Transverse colon (tissue), 4 donors: ENCODE measurements around the gene LNX2. TPM values are rescaled to one million over a fixed set of nuclear protein-coding genes. Genes with fewer than 3 reads are reported as not detected.

Experiments
- DNase-seq: peaks from one replicate; pipeline ENCODE4 v3.0.0-alpha.2; 2019
- H3K27ac ChIP-seq, 4 donors: fragments of 200-600 bp; sonication (generic); 2 replicates each; pipeline ENCODE4 v1.5.1; 2016 to 2018; ENCODE audit warnings: inconsistent platforms in 4 of 4
- H3K27me3 ChIP-seq: fragments of 200-600 bp; sonication (generic); 2 replicates; pipeline ENCODE4 v1.5.1; 2017; ENCODE audit warnings: inconsistent platforms
- H3K36me3 ChIP-seq, 4 donors: fragments of 200-600 bp; sonication (generic); 2 replicates each; pipeline ENCODE4 v1.5.1; 2017 to 2019; ENCODE audit warnings: inconsistent platforms in 4 of 4
- H3K4me1 ChIP-seq, 4 donors: fragments of 200-600 bp; sonication (generic); 2 replicates each; pipeline ENCODE4 v1.5.1; 2017 to 2020; ENCODE audit warnings: inconsistent platforms in 4 of 4
- H3K4me3 ChIP-seq, 4 donors: fragments of 200-600 bp; sonication (generic); 1 replicate in 1 of 4; 2 replicates in 3 of 4; pipeline versions ENCODE4 v1.5.1 to v1.6.1; 2017 to 2019; ENCODE audit warnings: inconsistent platforms in 4 of 4
- H3K9me3 ChIP-seq, 2 donors: fragments of 200-600 bp; sonication (generic); 2 replicates each; pipeline ENCODE4 v1.5.1; 2017 to 2019; ENCODE audit warnings: inconsistent platforms in 2 of 2
- CTCF ChIP-seq, 5 experiments: fragments of 200-600 bp in 3 of 5; fragments of 450-650 bp in 2 of 5; sonication (generic) in 3 of 5; IDR thresholded peaks; 1 replicate in 2 of 5; 2 replicates in 3 of 5; pipeline ENCODE4 v1.5.1; 2016 to 2017; ENCODE audit warnings: antibody characterized with exemption in 5 of 5, inconsistent platforms in 3 of 5, mild to moderate bottlenecking in 2 of 5, moderate library complexity in 1 of 5
- EP300 ChIP-seq: sonication (generic); formaldehyde crosslinking; IDR thresholded peaks from one replicate; pipeline ENCODE4 v1.6.1; 2017; ENCODE audit warnings: antibody characterized with exemption, low read depth
- POLR2A ChIP-seq: fragments of 450-650 bp; IDR thresholded peaks from one replicate; pipeline ENCODE4 v1.6.1; 2016; ENCODE audit warnings: antibody characterized with exemption, mild to moderate bottlenecking, moderate library complexity
- POLR2AphosphoS5 ChIP-seq, 3 donors: sonication (generic); formaldehyde crosslinking; IDR thresholded peaks; one replicate each; pipeline ENCODE4 v1.6.1; 2016; ENCODE audit warnings: antibody characterized with exemption in 3 of 3
- WGBS, 2 donors: methylation state at CpG; one replicate each; pipeline ENCODE4 v1.1.5; 2018; ENCODE audit warnings: low coverage in 1 of 2; 5-methylcytosine and 5-hydroxymethylcytosine counted together
- in situ Hi-C, 4 donors: fragments of 200-750 bp; cut with MboI; loops; one replicate each; pipeline versions ENCODE4 v1.15.0 to v1.15.1; 2017; ENCODE audit warnings: low sequenced_read_pairs in 3 of 4, low pct_ligation_motif_present in 1 of 4, low pct_unique_long_range_greater_than_20kb in 1 of 4
- intact Hi-C: fragments of 100-400 bp; cut with DNase I; formaldehyde crosslinking; loops from one replicate; pipeline ENCODE4 v1.15.1; 2023; ENCODE audit warnings: low total_unique reads
- total RNA-seq, 4 donors: library from RNA; depleted of rRNA; stranded (reverse); fragments of >200 nt; gene quantifications; one replicate each; pipeline ENCODE4 v1.1.0, GENCODE V29; 2016

The LNX2 gene
- total RNA-seq, 4 donors from 2014 or later, result 1.8 to 29.6 (median 18.9) TPM

- H3K9me3 ChIP-seq, result no peaks in the 10 kb centered on the region
- in situ Hi-C loops (loop anchor here in 2 of 4 donors (5.0 to 25.0 kb wide), 4 partner anchors 148 to 452 kb away; partner anchors contain the start of gene URAD (in 2 of the 2)), intact Hi-C loops (loop anchor here (10.0 kb wide), 1 partner anchor 160 kb away; no protein-coding TSS in a partner anchor)
- H3K4me1 ChIP-seq, result peaks cover 0 to 9% (median 3%) of the 10 kb centered on the region in 4 donors
- no peak overlapping the region for H3K27ac ChIP-seq
- DNase-seq, result no peak
- no peak for TF ChIP-seq CTCF (IDR thresholded peaks at IDR 0.05)
- no peak for TF ChIP-seq POLR2AphosphoS5 (IDR thresholded peaks at IDR 0.05)
- no peak for TF ChIP-seq EP300
- no peak for TF ChIP-seq POLR2A
- H3K36me3 ChIP-seq, result no peaks in the 10 kb centered on the region
- H3K27me3 ChIP-seq, result no peaks in the 10 kb centered on the region
- 68 to 75% methylated on average over 3 of the region's 3 CpGs for WGBS, 2 donors
- no peak overlapping the region for H3K4me3 ChIP-seq
Observed at GRCh38 chr13:27534981-27535380, 85.3 kb downstream of the LNX2 start.

GRCh38 chr13:27534108-27534980 is 86.0 kb downstream of the LNX2 start:
- intact Hi-C loops, result loop anchor here (10.0 kb wide), 1 partner anchor 160 kb away; no protein-coding TSS in a partner anchor
- Histone ChIP-seq H3K27me3 (no peaks in the 10 kb centered on the region), H3K36me3 (no peaks in the 10 kb centered on the region), H3K9me3 (no peaks in the 10 kb centered on the region), H3K4me3 (no peak overlapping the region), H3K27ac (no peak overlapping the region), H3K4me1 (peaks cover 0 to 9% (median 3%) of the 10 kb centered on the region in 4 donors)
- TF ChIP-seq POLR2A (no peak), CTCF (IDR thresholded peaks at IDR 0.05) (no peak), EP300 (no peak), POLR2AphosphoS5 (IDR thresholded peaks at IDR 0.05) (no peak)
- 82 to 93% methylated on average over 8 to 10 of the region's 10 CpGs for WGBS, 2 donors
- in situ Hi-C loops, result loop anchor here in 2 of 4 donors (5.0 to 25.0 kb wide), 4 partner anchors 147 to 453 kb away; partner anchors contain the start of gene URAD (in 2 of the 2)
- peak; percentile 26 for DNase-seq

- no peak for TF ChIP-seq EP300
- TF ChIP-seq POLR2AphosphoS5 (IDR thresholded peaks at IDR 0.05), result peak in 1 of 3 donors; percentile 22
- peak; percentile 83 to 91 (median 90) for TF ChIP-seq CTCF (IDR thresholded peaks at IDR 0.05)
- no peak for TF ChIP-seq POLR2A
- DNase-seq, result peak; percentile 87
- Histone ChIP-seq H3K36me3 (no peaks in the 10 kb centered on the region), H3K4me1 (peaks cover 0 to 9% (median 3%) of the 10 kb centered on the region in 4 donors), H3K27me3 (no peaks in the 10 kb centered on the region), H3K4me3 (peak overlapping the region in 1 of 4 donors; percentile 21), H3K9me3 (no peaks in the 10 kb centered on the region), H3K27ac (no peak overlapping the region)
- intact Hi-C loops, result loop anchor here (2.0 to 10.0 kb wide), 2 partner anchors 158 to 294 kb away; no protein-coding TSS in a partner anchor
- in situ Hi-C loops, result loop anchor here in 2 of 4 donors (5.0 to 25.0 kb wide), 4 partner anchors 146 to 454 kb away; partner anchors contain the start of gene URAD (in 2 of the 2)
- WGBS, 2 donors, result 6% methylated on average over 19 of the region's 19 CpGs; no CpG with 5 or more reads in 1 of the 2 donors
Observed at GRCh38 chr13:27533155-27533643, 87.1 kb downstream of the LNX2 start.

GRCh38 chr13:27528908-27529307 is 91.4 kb downstream of the LNX2 start:
- no peak overlapping the region for H3K27ac ChIP-seq
- H3K4me1 ChIP-seq, result peaks cover 0 to 9% (median 3%) of the 10 kb centered on the region in 4 donors
- 92 to 100% methylated on average over 2 to 6 of the region's 6 CpGs for WGBS, 2 donors
- H3K4me3 ChIP-seq, result no peak overlapping the region
- in situ Hi-C loops (loop anchor here in 2 of 4 donors (25.0 kb wide), 2 partner anchors 142 to 458 kb away; partner anchors contain the start of gene URAD (in 2 of the 2)), intact Hi-C loops (no loop called here)
- no peak for DNase-seq
- H3K27me3 ChIP-seq, result no peaks in the 10 kb centered on the region
- no peaks in the 10 kb centered on the region for H3K9me3 ChIP-seq
- TF ChIP-seq CTCF (IDR thresholded peaks at IDR 0.05) (no peak), POLR2A (no peak), EP300 (no peak), POLR2AphosphoS5 (IDR thresholded peaks at IDR 0.05) (no peak)
- H3K36me3 ChIP-seq, result no peaks in the 10 kb centered on the region
